Measurements from ENCODE around the gene TSHZ1.

DNA sequence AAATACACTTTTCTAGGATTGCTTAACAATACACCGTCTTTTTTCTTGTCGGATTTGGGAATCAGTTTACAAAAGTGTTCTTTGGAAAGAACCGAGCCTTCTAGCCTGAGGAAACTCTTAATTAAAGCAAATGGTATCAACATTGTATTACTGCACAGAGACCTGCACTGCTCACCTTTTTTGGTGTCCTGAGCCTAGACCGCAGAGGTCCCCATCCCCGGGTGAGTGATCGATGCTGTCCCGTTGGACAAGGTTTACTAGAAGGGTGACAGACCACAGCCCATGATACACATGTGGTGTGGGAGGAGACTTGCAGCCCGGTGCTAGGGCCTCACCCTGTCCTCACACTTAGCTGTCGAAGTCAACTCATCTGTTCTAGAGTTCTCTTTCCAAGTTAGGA lies 55.3 kb downstream of the TSHZ1 start:
- TF ChIP-seq, protein P1, sequence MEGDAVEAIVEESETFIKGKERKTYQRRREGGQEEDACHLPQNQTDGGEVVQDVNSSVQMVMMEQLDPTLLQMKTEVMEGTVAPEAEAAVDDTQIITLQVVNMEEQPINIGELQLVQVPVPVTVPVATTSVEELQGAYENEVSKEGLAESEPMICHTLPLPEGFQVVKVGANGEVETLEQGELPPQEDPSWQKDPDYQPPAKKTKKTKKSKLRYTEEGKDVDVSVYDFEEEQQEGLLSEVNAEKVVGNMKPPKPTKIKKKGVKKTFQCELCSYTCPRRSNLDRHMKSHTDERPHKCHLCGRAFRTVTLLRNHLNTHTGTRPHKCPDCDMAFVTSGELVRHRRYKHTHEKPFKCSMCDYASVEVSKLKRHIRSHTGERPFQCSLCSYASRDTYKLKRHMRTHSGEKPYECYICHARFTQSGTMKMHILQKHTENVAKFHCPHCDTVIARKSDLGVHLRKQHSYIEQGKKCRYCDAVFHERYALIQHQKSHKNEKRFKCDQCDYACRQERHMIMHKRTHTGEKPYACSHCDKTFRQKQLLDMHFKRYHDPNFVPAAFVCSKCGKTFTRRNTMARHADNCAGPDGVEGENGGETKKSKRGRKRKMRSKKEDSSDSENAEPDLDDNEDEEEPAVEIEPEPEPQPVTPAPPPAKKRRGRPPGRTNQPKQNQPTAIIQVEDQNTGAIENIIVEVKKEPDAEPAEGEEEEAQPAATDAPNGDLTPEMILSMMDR (conservative IDR thresholded peaks at IDR 0.05): no peak
- no peak for TF ChIP-seq ZFX (IDR thresholded peaks at IDR 0.05)
